K562 (cell line): ENCODE data around the gene HSDL2. TPM values are rescaled to one million over a fixed set of nuclear protein-coding genes. Genes with fewer than 3 reads are reported as not detected.
A peak's percentile ranks its signal among the peaks of the same experiment; 100 is the strongest.

ENCODE experiments used
- ATAC-seq: fragments of 200-7000 bp; cut with Tn5 transposase; 3 replicates; pipeline ENCODE4 v1.9.1; 2020; ENCODE audit warnings: moderate library complexity
- BruUV-seq: library from RNA; stranded (reverse); fragments of 400-500 nt; replicated peaks from 2 replicates; lab custom pipeline; 2021; lab: Mats Ljungman, UMichigan
- CTCF ChIA-PET: fragments of 300-600 bp; formaldehyde crosslinking; extraction: SDS; loops from one replicate; lab custom pipeline; 2021; ENCODE audit warnings: low intra/inter-chr PET ratio; lab: Yijun Ruan, JAX
- POLR2A ChIA-PET: fragments of 300-600, 350-650 bp; sonication (Branson Sonifier 250); formaldehyde crosslinking; extraction: SDS; loops from one replicate; lab custom pipeline; 2021; ENCODE audit warnings: antibody characterized with exemption, inconsistent platforms; lab: Yijun Ruan, JAX
- DNase-seq, 4 experiments: peaks; one replicate each; pipeline versions ENCODE4 v3.0.0 to v3.0.0-alpha.2; 2011 to 2018; ENCODE audit warnings: low spot score in 3 of 4, mixed read lengths in 3 of 4; ENCODE audit errors: extremely low read depth in 1 of 4
- FAIRE-seq: peaks from 2 replicates; lab custom pipeline; 2011; peaks lifted over from hg19 to GRCh38; lab: Jason Lieb, UNC
- H2AFZ ChIP-seq: 2 replicates; pipeline ENCODE4 v1.6.0; 2011; ENCODE audit warnings: low read depth, low read length, control low read depth, inconsistent platforms
- H3K27ac ChIP-seq: fragments of 200-600 bp; 3 replicates; pipeline ENCODE4 v1.8.0; 2011; ENCODE audit warnings: low read depth, mild to moderate bottlenecking, control low read depth, inconsistent platforms, low read length, moderate library complexity, mixed read lengths; ENCODE audit errors: extremely low read depth
- H3K27me3 ChIP-seq, 2 experiments: fragments of 300-600 bp in 1 of 2; 2 replicates in 1 of 2; 3 replicates in 1 of 2; pipeline versions ENCODE4 v1.6.0 to v1.8.0; 2011; ENCODE audit warnings: inconsistent platforms in 2 of 2, low read length in 2 of 2, mild to moderate bottlenecking in 1 of 2, mixed read lengths in 1 of 2, moderate library complexity in 1 of 2; ENCODE audit not compliant: control insufficient read depth in 2 of 2, insufficient read depth in 2 of 2
- H3K36me3 ChIP-seq: fragments of 300-600 bp; 3 replicates; pipeline ENCODE4 v1.8.0; 2011; ENCODE audit warnings: mild to moderate bottlenecking, low read length, inconsistent platforms; ENCODE audit not compliant: control insufficient read depth, insufficient read depth
- H3K4me1 ChIP-seq, 2 experiments: fragments of 200-600 bp in 1 of 2; replicated peaks in 1 of 2; 2 replicates in 1 of 2; 3 replicates in 1 of 2; pipeline versions ENCODE4 v1.5.1 to v1.8.0; 2011; ENCODE audit warnings: inconsistent platforms in 2 of 2, low read length in 2 of 2, mild to moderate bottlenecking in 1 of 2, mixed read lengths in 1 of 2, moderate library complexity in 1 of 2; ENCODE audit not compliant: control insufficient read depth in 2 of 2, insufficient read depth in 2 of 2
- H3K4me2 ChIP-seq: 2 replicates; pipeline ENCODE4 v1.6.1; 2011; ENCODE audit warnings: low read length, control low read depth, inconsistent platforms, mixed read lengths; ENCODE audit not compliant: insufficient read depth
- H3K4me3 ChIP-seq: fragments of 200-600 bp; sonication (generic), shearing (Covaris generic); 2 replicates; pipeline ENCODE4 v1.5.1; 2016; ENCODE audit warnings: control low read depth, inconsistent platforms
- H3K79me2 ChIP-seq: fragments of 200-600 bp; 3 replicates; pipeline ENCODE4 v1.8.0; 2011; ENCODE audit warnings: low read length, inconsistent platforms; ENCODE audit not compliant: control insufficient read depth, insufficient read depth
- H3K9ac ChIP-seq, 2 experiments: 2 replicates each; pipeline versions ENCODE4 v1.6.0 to v1.6.1; 2011; ENCODE audit warnings: low read depth in 2 of 2, low read length in 2 of 2, control low read depth in 1 of 2, inconsistent platforms in 1 of 2, mild to moderate bottlenecking in 1 of 2, mixed read lengths in 1 of 2; ENCODE audit not compliant: insufficient read depth in 1 of 2
- H3K9me1 ChIP-seq: one replicate; pipeline ENCODE4 v1.6.0; 2011; ENCODE audit warnings: inconsistent platforms, mild to moderate bottlenecking, low read length, moderate library complexity; ENCODE audit not compliant: control insufficient read depth, insufficient read depth
- H3K9me3 ChIP-seq: replicated peaks from 2 replicates; pipeline ENCODE4 v1.5.1; 2011; ENCODE audit warnings: low read depth, low read length, inconsistent platforms; ENCODE audit not compliant: control insufficient read depth, insufficient read depth
- H4K20me1 ChIP-seq: replicated peaks from 2 replicates; pipeline ENCODE4 v1.6.1; 2011; ENCODE audit warnings: low read length, inconsistent platforms, mixed read lengths; ENCODE audit not compliant: control insufficient read depth, insufficient read depth
- ARNT ChIP-seq, 2 experiments: fragments of 450-650 bp; IDR thresholded peaks; 2 replicates each; pipeline ENCODE4 v1.6.1; 2016; ENCODE audit warnings: mild to moderate bottlenecking in 1 of 2
- NR4A1 ChIP-seq, 2 experiments: fragments of 250-450 bp in 1 of 2; fragments of 450-650 bp in 1 of 2; sonication (Bioruptor Pico) in 1 of 2; IDR thresholded peaks; 2 replicates each; pipeline versions ENCODE4 v1.4.0 to v1.6.1; 2016 to 2020; ENCODE audit warnings: mild to moderate bottlenecking in 2 of 2, missing compliant biosample characterization in 1 of 2, missing genetic modification characterization in 1 of 2, moderate library complexity in 1 of 2
- YY1 ChIP-seq, 3 experiments: IDR thresholded peaks; 2 replicates each; pipeline ENCODE4 v1.6.1; 2011; ENCODE audit warnings: low read length in 2 of 3, mild to moderate bottlenecking in 2 of 3, moderate library complexity in 2 of 3, borderline replicate concordance in 1 of 3, control low read depth in 1 of 3, low read depth in 1 of 3; ENCODE audit not compliant: insufficient read depth in 3 of 3, insufficient replicate concordance in 2 of 3, control insufficient read depth in 1 of 3, insufficient read length in 1 of 3; ENCODE audit errors: extremely low read depth in 1 of 3
- ZNF347 ChIP-seq: fragments of 450-650 bp; formaldehyde crosslinking; IDR thresholded peaks from 2 replicates; pipeline ENCODE4 v1.4.0; 2020; ENCODE audit warnings: low read depth, mild to moderate bottlenecking, moderate library complexity
- WGBS: fragments of 100-300 bp; shearing (Covaris generic); methylation state at CpG from one replicate; pipeline ENCODE4 v1.1.6; 2016; ENCODE audit warnings: low coverage, mixed read lengths; ENCODE audit not compliant: insufficient coverage; ENCODE audit errors: missing lambda C conversion rate; 5-methylcytosine and 5-hydroxymethylcytosine counted together
- in situ Hi-C: fragments of 300-500 bp; cut with MboI; formaldehyde crosslinking; loops from 4 replicates; pipeline ENCODE4 v1.15.0; 2018; ENCODE audit warnings: inconsistent platforms, mixed read lengths
- intact Hi-C: fragments of 100-400 bp; cut with micrococcal nuclease; formaldehyde crosslinking; loops from 2 replicates; pipeline ENCODE4 v1.14.2; 2022
- polyA plus RNA-seq, 8 experiments: library from polyadenylated mRNA; depleted of rRNA in 4 of 8; stranded (reverse) in 5 of 8; unstranded in 3 of 8; fragments of >200 nt; fragmentation: Nextera tagmentation in 2 of 8; fragmentation: Illumina TruSeq in 1 of 8; extraction: Ambion mirVana in 2 of 8; extraction: Trizol in 1 of 8; gene quantifications; 2 replicates each; pipeline versions ENCODE4 v1.2.1 to v1.2.3, GENCODE V29; 2011 to 2014; ENCODE audit warnings: inconsistent platforms in 1 of 8, missing spikeins in 1 of 8
- total RNA-seq, 7 experiments: library from RNA; depleted of rRNA in 6 of 7; stranded (reverse); fragments of >200 nt in 6 of 7; fragmentation: Illumina TruSeq in 2 of 7; extraction: Trizol in 2 of 7; gene quantifications; 2 replicates each; pipeline versions ENCODE4 v1.2.1 to v1.2.3, GENCODE V29; 2011 to 2021; ENCODE audit warnings: low replicate concordance in 1 of 7

Gene HSDL2
- total and polyA plus RNA-seq, 9 of the 15 experiments (the other 6 are each of a cell fraction or from before 2014, with no cell fraction given): 22.8 to 74.1 (median 35.6) TPM

- TF ChIP-seq NR4A1 (CRISPR knock-in tag; IDR thresholded peaks at IDR 0.05): no peak
- TF ChIP-seq NR4A1 (tag; IDR thresholded peaks at IDR 0.05): no peak
- no peak for TF ChIP-seq ARNT (IDR thresholded peaks at IDR 0.05)
- TF ChIP-seq, all 486 proteins: peak for 0
These were observed 120.9 kb downstream of the HSDL2 start (continued) for GRCh38 chr9:112500842-112501241.

GRCh38 chr9:112501287-112501686 lies 121.4 kb downstream of the HSDL2 start:
- Histone ChIP-seq H3K79me2 (peaks cover 86% of the 10 kb centered on the region), H3K9ac (peak overlapping the region in 1 of 2 experiments; percentile 24; a peak in 1 of 4 replicates), H3K36me3 (0 out of 3 replicates have a peak, but pooled peaks cover 3% of the 10 kb centered on the region), H3K9me3 (no peaks in the 10 kb centered on the region), H3K27me3 (no peaks in the 10 kb centered on the region), H3K9me1 (no peaks in the 10 kb centered on the region), H3K4me2 (no peak overlapping the region), H3K4me3 (no peak overlapping the region), H4K20me1 (no peaks in the 10 kb centered on the region), H3K27ac (0 out of 3 replicates have a peak overlapping the region, but pooled peaks have one; percentile 7)
- ChIA-PET CTCF (no interaction called here), POLR2A (interaction anchor here (0.8 to 1.6 kb wide), 3 partner anchors 9 to 11 kb away, joined by 3 to 8 read pairs (median 4); no protein-coding TSS in a partner anchor)
- ATAC-seq (no peak; the same call in 2 of the 3 replicates), FAIRE-seq (no peak), DNase-seq (no peak)
- intact Hi-C loops: loop anchor here (10.0 kb wide), 1 partner anchor 214 kb away; the partner anchor contains the start of gene INIP
- peak in 1 of 3 experiments; percentile 12 for TF ChIP-seq YY1 (IDR thresholded peaks at IDR 0.05; ENCODE audit: borderline replicate concordance in 1 of 3, control insufficient read depth in 1 of 3, extremely low read depth in 1 of 3, insufficient read depth in 3 of 3, insufficient read length in 1 of 3, insufficient replicate concordance in 2 of 3, low read depth in 1 of 3, low read length in 2 of 3)
- no peak for TF ChIP-seq ZNF347 (CRISPR knock-in tag)
- TF ChIP-seq, all 486 proteins: peak for 1
- Histone ChIP-seq H3K4me1 (peaks cover 5 to 9% of the 10 kb centered on the region in 2 experiments), H2AFZ (no peak overlapping the region)
- in situ Hi-C loops: no loop called here
- WGBS: 86% methylated on average over 8 of the region's 8 CpGs
- BruUV-seq: no TSS peak
